GM21528 (cell line): Measurements from ENCODE around the gene TSPAN4.

ENCODE experiments used
- ATAC-seq: cut with Tn5 transposase; IDR thresholded peaks from one replicate; pipeline ENCODE4 v1.9.1; 2021; ENCODE audit warnings: mild to moderate bottlenecking, moderate library complexity; ENCODE audit not compliant: unreplicated experiment, low FRiP score

Gene TSPAN4

GRCh38 chr11:833114-833791 lies 9.4 kb upstream of the TSPAN4 start:
- no peak for ATAC-seq

- ATAC-seq: no peak
These were observed 8.8 kb upstream of the TSPAN4 start for GRCh38 chr11:833849-834311.

DNA sequence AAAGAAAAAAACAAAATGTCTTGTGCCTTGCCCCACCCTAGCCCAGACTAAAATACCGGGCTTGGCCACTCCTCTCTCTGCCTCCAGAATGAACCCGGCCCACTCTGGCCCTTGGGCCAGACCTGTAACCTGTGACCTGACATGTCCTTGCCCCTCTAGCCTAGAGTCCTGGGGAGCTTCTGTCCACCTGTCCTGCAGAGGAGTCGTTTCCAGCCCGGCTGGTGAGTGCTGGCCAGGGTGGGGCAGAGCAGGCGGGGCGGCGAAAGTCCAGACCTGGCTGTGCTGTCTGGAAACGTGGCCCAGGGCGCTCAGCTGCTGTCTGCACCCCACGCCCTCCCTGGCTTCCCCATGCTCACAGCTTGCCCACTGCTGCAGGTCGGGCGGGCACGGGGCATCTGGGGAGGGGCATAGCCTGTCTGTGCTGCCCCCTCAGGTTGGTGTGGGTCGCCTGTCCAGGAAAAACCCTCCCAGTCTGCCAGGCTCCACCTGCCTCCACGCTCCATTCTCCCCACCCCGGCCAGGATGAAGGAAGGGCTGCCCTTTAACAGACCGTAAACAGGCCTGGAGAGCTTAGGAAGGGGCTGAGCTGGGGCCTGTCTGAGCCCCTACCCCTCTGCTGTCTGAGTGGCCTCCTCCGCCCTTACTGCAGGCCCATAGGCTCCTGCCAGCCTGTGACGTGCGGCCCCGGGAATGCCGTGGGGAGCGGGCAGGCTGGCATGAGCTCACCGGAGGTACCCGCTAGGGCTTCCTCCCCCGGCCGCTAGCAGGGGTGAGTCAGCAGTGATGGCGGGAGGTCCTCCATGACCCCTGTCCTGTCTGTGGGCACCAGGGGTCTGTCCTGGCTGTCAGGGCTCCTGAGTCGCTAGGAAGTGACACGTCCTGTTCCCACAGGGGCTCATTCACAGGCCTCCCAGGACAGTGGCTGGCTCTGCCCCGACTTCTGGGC lies 8.0 kb upstream of the TSPAN4 start:
- no peak for ATAC-seq

DNA sequence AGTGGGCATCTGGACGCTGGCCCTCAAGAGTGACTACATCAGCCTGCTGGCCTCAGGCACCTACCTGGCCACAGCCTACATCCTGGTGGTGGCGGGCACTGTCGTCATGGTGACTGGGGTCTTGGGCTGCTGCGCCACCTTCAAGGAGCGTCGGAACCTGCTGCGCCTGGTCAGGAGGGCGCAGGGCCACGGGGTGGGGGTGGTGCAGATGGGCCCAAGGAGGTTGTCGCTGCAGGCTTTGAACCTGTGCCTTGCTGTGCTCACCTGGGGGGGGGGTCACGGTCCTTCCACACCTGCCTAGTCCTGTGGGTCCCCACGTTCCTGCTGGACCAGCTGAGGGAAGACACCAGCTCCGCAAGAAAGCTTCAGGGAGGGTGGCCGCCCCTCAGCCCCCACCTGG lies 6.4 kb upstream of the TSPAN4 start:
- ATAC-seq: no peak

GRCh38 chr11:836700-837099 lies 6.0 kb upstream of the TSPAN4 start:
- no peak for ATAC-seq

- ATAC-seq: no peak
These were observed 5.3 kb upstream of the TSPAN4 start for GRCh38 chr11:837189-837989.

DNA sequence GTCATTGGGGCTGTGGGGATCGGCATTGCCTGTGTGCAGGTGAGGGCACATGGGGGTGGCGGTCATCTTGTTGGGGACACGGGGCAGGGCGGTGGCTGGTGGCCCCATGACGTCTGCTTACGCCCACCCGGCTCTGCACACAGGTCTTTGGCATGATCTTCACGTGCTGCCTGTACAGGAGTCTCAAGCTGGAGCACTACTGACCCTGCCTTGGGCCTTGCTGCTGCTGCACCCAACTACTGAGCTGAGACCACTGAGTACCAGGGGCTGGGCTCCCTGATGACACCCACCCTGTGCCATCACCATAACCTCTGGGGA lies 4.7 kb upstream of the TSPAN4 start:
- ATAC-seq: no peak

GRCh38 chr11:838441-839279 lies 4.0 kb upstream of the TSPAN4 start:
- ATAC-seq: no peak

DNA sequence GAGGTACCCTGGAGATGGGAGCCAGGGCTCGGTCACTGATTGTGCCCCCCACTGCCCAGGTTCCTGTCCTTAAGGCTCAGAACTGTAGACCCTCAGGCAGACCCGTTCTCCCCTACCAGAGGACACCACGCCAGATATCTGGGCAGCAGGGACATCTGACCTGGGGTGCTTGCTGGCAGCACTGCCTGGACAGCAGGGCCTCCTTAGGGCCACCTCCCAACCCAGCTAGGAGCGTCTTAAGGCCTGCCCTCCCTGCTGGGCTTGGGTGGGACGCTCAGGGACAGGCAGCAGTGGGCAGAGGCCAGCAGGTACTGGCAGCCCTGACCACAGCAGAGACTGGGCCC lies 3.4 kb upstream of the TSPAN4 start:
- ATAC-seq: no peak

GRCh38 chr11:839875-840617 lies 2.6 kb upstream of the TSPAN4 start:
- ATAC-seq: no peak

GRCh38 chr11:841981-842369 lies 677 bp upstream of the TSPAN4 start:
- ATAC-seq: peak; percentile 30

DNA sequence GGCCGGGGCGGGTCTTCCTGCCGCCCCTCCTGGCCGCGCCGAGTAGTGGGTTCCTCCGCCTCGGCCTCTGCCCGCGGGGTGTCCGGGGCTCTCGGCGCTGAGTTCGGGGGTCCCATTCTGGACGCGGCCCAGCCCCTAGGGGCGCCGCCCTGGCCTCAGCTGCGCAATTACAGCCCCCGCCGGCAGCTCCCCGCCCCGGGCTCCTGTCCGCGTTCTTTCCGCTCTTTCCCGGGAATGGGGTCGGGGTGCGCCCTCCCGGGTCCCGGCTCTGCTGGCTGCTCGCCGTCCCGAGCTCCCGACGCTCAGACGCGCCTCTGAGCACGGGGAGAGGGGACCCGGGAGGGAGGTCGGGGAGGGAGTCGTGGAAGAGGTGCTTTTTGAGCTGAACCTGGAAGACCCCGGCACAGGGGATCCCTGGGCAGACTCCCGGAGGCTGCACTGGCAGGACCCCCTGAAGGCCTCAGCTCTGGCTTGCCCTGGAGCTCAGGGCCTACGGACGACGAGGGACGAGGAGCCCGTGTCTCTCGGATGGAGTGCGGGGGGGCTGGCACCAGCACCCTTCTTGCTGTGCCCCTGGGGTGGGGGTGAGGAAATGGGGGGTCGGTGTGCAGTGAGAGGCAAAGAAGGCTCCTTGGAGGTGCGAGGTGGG lies 558 bp downstream of the TSPAN4 start:
- ATAC-seq: peak; percentile 1

GRCh38 chr11:843818-844692 lies 1.4 kb downstream of the TSPAN4 start:
- no peak for ATAC-seq

- no peak for ATAC-seq
These were observed 2.3 kb downstream of the TSPAN4 start for GRCh38 chr11:844693-845644.

DNA sequence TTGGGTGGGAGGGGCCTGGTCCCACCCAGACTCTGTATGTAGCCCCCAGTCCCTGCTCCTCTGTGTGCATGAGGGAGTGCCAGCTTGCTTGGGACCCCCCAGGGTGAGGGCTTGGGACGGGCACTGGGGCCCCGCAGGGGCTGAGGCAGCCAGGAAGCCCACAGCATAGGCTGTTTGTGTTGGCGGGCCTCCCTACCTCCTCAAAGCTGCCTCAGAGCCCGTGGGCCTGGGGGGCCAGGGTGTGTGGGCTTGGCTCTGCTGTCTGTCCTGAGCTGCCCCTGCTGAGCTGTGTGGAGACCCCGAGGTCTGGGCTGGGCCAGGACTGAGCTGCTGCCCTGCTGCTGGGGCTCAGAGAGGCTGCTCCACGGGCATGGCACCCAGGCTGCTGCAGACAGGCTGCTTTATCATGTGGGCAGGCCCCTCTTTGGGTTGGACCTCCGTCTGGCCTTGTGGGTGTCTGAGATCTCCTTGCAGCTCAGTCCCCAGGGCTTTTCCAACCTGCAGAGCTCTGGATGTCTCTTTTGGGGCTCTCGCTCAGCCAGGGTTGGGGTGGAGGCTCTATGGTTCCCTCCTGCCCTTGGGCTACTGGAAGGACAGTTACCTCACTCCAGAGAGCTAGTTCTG lies 3.3 kb downstream of the TSPAN4 start:
- ATAC-seq: no peak

DNA sequence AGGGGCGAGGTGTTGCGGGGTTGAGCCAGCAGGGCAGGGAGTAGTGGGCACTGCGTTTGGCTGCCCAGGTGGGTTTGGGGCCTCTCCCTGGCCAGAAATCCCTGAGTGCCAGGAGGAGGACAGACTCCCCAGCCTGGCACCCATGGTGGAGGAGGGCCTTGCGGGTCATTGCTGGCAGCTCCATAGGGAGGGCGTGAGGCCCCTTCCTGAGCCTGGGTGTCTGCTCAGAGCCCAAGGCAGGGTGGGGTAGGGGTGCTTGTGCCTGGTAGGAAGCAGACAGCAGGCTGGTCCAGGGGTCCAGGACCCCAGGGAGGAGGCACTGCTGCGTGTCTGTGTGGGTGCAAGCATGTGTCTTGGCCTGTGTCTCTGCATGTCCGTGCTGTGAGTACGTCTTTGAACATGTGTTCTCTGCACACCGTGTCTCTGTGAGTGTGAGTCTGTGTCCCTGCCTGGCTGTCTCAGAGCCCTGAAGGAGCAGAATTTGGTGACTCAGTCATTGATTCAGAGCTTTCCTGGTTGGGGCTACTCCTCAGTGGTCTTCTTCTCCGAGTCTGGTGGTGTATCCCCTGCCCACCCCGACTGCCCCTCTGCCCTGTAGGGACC lies 3.9 kb downstream of the TSPAN4 start:
- ATAC-seq: no peak
